GM13977 (cell line): ENCODE measurements around the gene SYT3.
"Not testable (repeated sequence)": the region's sequence is repeated elsewhere in the genome, so short reads cannot be mapped to it uniquely, and the experiment has no call there.

Source experiments
- DNase-seq: peaks from one replicate; pipeline ENCODE4 v3.0.0; 2012; ENCODE audit warnings: low spot score
- CTCF ChIP-seq: IDR thresholded peaks from 2 replicates; pipeline ENCODE4 v1.5.1; 2012; ENCODE audit warnings: mild to moderate bottlenecking, control low read depth; ENCODE audit not compliant: insufficient read depth; ENCODE audit errors: extremely low read depth, missing control alignments
- in situ Hi-C: fragments of 300-500 bp; cut with MboI; formaldehyde crosslinking; loops from one replicate; pipeline ENCODE4 v1.12.0; 2022; ENCODE audit warnings: low sequenced_read_pairs, low pct_unique_long_range_greater_than_20kb, mixed read lengths, inconsistent platforms; ENCODE audit not compliant: unreplicated experiment

The SYT3 gene

GRCh38 chr19:50607388-50607787 lies 32.3 kb downstream of the SYT3 start:
- DNase-seq = no peak
- TF ChIP-seq CTCF = no peak
- in situ Hi-C loops = no loop called here

GRCh38 chr19:50606059-50606836 lies 33.4 kb downstream of the SYT3 start:
- DNase-seq, in situ Hi-C loops: not testable (repeated sequence)

DNA sequence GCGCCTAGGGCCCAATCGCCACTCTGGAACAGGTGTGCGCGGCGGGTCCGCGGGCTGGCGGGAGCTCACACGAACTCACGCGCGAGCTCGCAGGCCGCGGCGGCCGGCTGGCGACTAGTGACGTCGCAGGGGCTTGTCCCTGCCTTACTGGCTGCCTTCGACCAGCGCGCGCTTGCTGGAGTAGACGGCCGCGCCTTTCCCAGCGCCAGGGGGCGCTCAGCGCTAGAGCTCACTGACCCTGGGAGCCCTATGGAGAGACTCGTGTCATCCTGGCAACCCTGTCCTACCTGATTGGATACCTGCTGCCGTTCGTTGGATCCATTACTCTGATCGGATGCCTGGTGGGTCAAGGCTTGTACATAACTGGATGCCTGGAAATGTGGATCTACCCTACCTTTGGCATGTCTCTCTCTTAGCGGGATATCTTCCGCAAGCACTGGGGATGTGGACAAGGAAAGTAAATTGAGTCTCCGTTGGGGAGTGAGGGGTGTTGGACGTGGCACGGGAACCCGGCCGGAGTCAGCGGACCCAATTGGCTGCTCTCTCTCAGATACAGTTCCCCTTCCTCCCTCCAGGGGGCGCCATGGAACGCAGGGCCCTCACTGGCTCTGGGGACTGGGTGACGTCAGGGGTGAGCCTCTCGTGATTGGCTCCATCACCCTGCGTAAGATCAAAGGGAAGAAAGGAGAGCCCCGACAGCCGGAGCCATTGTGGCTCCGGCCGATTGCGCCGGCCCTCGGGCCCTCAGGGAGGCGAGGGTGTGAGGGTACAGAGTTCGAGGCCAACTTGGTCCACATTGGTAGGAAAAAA lies 35.2 kb downstream of the SYT3 start:
- in situ Hi-C loops, DNase-seq: not testable (repeated sequence)

DNA sequence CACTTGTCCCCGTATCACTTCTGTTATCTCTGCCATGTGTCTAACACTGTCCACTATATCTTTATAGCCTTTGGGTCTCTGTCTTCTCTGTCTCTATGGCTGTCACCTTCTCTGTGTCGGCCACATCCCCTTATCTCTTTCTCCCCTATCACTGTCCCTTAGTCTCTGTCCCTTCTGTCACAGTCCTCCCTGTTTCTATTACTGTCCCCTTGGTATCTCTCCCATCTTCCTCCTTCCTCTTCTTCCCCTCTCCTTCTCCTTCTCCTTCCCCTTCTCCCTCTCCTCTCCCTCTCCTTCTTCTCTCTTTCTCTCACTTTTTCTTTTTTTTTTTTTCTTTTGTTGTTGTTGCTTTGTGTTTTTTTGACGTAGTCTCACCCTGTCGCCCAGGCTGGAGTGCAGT lies 36.7 kb downstream of the SYT3 start:
- TF ChIP-seq CTCF = no peak
- DNase-seq = no peak
- in situ Hi-C loops = no loop called here

- no peak for DNase-seq
- in situ Hi-C loops = no loop called here
- TF ChIP-seq CTCF = no peak
Observed at GRCh38 chr19:50602496-50602895, 37.2 kb downstream of the SYT3 start.

GRCh38 chr19:50602089-50602422 lies 37.6 kb downstream of the SYT3 start:
- TF ChIP-seq CTCF = no peak
- in situ Hi-C loops = no loop called here
- DNase-seq = no peak

DNA sequence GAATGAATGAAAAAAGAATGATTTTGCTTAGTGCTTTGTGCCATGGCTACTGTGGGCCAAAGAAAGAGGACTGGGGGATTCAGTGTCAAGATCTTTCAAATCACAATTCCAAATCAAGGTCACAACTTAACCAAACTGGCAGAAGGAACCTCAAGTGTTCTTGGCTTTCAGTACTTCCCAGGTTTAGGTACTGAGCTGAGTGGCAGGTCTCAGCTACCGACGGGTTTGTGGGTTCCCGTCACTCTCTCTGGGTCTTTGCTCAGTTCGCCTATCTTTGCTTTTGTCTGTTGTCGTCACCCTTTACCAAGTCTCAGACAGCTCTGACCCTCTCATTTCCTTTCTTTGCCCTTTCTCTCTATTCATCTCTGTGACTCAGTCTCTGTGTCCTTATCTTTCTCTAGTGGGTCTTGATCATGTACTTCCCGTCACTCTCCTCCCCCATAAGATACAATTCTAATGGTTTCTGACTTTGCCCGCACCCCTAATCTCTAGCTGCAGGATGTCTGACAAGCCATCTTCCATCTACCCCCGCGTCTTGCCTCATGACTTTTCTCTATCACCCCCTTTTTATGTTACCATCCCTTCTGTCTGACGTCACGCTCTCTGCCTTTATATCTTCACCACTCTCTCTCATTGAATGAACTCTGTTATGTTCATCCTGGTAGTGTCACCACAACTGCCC lies 38.1 kb downstream of the SYT3 start:
- no peak for TF ChIP-seq CTCF
- in situ Hi-C loops = no loop called here
- no peak for DNase-seq
